Nephron progenitor cell (in vitro differentiated cells): Measurements from ENCODE around the gene MOCOS.

Experiments
- DNase-seq: peaks from one replicate; pipeline ENCODE4 v3.0.0; 2021
- H3K27ac Mint-ChIP-seq: 2 replicates; pipeline ENCODE4 v1.8.0; 2021; ENCODE audit warnings: mild to moderate bottlenecking, moderate library complexity, mixed read lengths
- H3K27me3 Mint-ChIP-seq: 2 replicates; pipeline ENCODE4 v1.8.0; 2021; ENCODE audit warnings: mild to moderate bottlenecking, low read depth, mixed read lengths; ENCODE audit not compliant: poor library complexity
- H3K36me3 Mint-ChIP-seq: 2 replicates; pipeline ENCODE4 v1.8.0; 2021; ENCODE audit warnings: low read depth, mixed read lengths
- H3K4me1 Mint-ChIP-seq: 2 replicates; pipeline ENCODE4 v1.8.0; 2021; ENCODE audit warnings: mixed read lengths
- H3K4me3 Mint-ChIP-seq: 2 replicates; pipeline ENCODE4 v1.8.0; 2021; ENCODE audit warnings: mild to moderate bottlenecking, moderate library complexity, mixed read lengths
- H3K9me3 Mint-ChIP-seq: 2 replicates; pipeline ENCODE4 v1.8.0; 2021; ENCODE audit warnings: mild to moderate bottlenecking, moderate library complexity, mixed read lengths
- CTCF ChIP-seq: fragments of 200-600 bp; sonication (generic); IDR thresholded peaks from 2 replicates; pipeline ENCODE4 v1.5.0; 2021; ENCODE audit warnings: antibody characterized with exemption

The MOCOS gene

GRCh38 chr18:36274083-36274715 is 86.9 kb downstream of the MOCOS start:
- Mint-ChIP-seq H3K27ac (no peak overlapping the region), H3K36me3 (no peaks in the 10 kb centered on the region), H3K27me3 (peaks cover 8% of the 10 kb centered on the region), H3K9me3 (no peaks in the 10 kb centered on the region), H3K4me1 (no peaks in the 10 kb centered on the region), H3K4me3 (no peak overlapping the region)
- DNase-seq = no peak
- TF ChIP-seq CTCF = no peak

GRCh38 chr18:36275561-36275960 is 88.3 kb downstream of the MOCOS start:
- Mint-ChIP-seq H3K27ac (no peak overlapping the region), H3K9me3 (no peaks in the 10 kb centered on the region), H3K36me3 (no peaks in the 10 kb centered on the region), H3K27me3 (peaks cover 14% of the 10 kb centered on the region), H3K4me3 (no peak overlapping the region), H3K4me1 (no peaks in the 10 kb centered on the region)
- no peak for DNase-seq
- no peak for TF ChIP-seq CTCF

GRCh38 chr18:36279001-36279400 is 91.7 kb downstream of the MOCOS start:
- H3K4me1 Mint-ChIP-seq = no peaks in the 10 kb centered on the region
- no peak overlapping the region for H3K27ac Mint-ChIP-seq
- no peaks in the 10 kb centered on the region for H3K9me3 Mint-ChIP-seq
- no peak for TF ChIP-seq CTCF
- H3K36me3 Mint-ChIP-seq = no peaks in the 10 kb centered on the region
- H3K4me3 Mint-ChIP-seq = no peak overlapping the region
- H3K27me3 Mint-ChIP-seq = peaks cover 27% of the 10 kb centered on the region
- DNase-seq = no peak

- no peak overlapping the region for H3K27ac Mint-ChIP-seq
- no peaks in the 10 kb centered on the region for H3K4me1 Mint-ChIP-seq
- DNase-seq = no peak
- no peak overlapping the region for H3K4me3 Mint-ChIP-seq
- no peaks in the 10 kb centered on the region for H3K9me3 Mint-ChIP-seq
- no peak for TF ChIP-seq CTCF
- no peaks in the 10 kb centered on the region for H3K36me3 Mint-ChIP-seq
- H3K27me3 Mint-ChIP-seq = peaks cover 23% of the 10 kb centered on the region
Measured at GRCh38 chr18:36281936-36282335, 94.6 kb downstream of the MOCOS start.

GRCh38 chr18:36283448-36283847 is 96.2 kb downstream of the MOCOS start:
- Mint-ChIP-seq H3K27ac (no peak overlapping the region), H3K27me3 (peaks cover 23% of the 10 kb centered on the region), H3K4me3 (no peak overlapping the region), H3K4me1 (no peaks in the 10 kb centered on the region), H3K9me3 (peaks cover 3% of the 10 kb centered on the region), H3K36me3 (no peaks in the 10 kb centered on the region)
- no peak for DNase-seq
- no peak for TF ChIP-seq CTCF

- Mint-ChIP-seq H3K27ac (no peak overlapping the region), H3K36me3 (no peaks in the 10 kb centered on the region), H3K9me3 (peaks cover 11% of the 10 kb centered on the region), H3K27me3 (peaks cover 19% of the 10 kb centered on the region), H3K4me3 (no peak overlapping the region), H3K4me1 (no peaks in the 10 kb centered on the region)
- no peak for TF ChIP-seq CTCF
- no peak for DNase-seq
Measured at GRCh38 chr18:36284268-36284667, 97.0 kb downstream of the MOCOS start.
